HCT116 (cell line): ENCODE measurements around the gene GLP2R.

Experiments used
- EZH2 ChIP-seq: fragments of 200-600 bp; sonication (generic); IDR thresholded peaks from 2 replicates; pipeline ENCODE4 v1.6.1; 2017; ENCODE audit warnings: antibody characterized with exemption, mixed run types
- EZH2phosphoT487 ChIP-seq: fragments of 200-600 bp; IDR thresholded peaks from 2 replicates; pipeline ENCODE4 v1.6.1; 2018; ENCODE audit warnings: antibody characterized with exemption, borderline replicate concordance
- JUND ChIP-seq: IDR thresholded peaks from 2 replicates; pipeline ENCODE4 v1.6.1; 2012
- POLR2A ChIP-seq: IDR thresholded peaks from 2 replicates; pipeline ENCODE4 v1.7.0; 2011; ENCODE audit warnings: borderline replicate concordance; ENCODE audit not compliant: insufficient read depth, insufficient read length; ENCODE audit errors: extremely low read depth
- POLR2AphosphoS5 ChIP-seq: IDR thresholded peaks from 2 replicates; pipeline ENCODE4 v1.6.1; 2011; ENCODE audit warnings: mild to moderate bottlenecking, low read depth, low read length, moderate library complexity
- RAD21 ChIP-seq: IDR thresholded peaks from 2 replicates; pipeline ENCODE4 v1.6.1; 2012; ENCODE audit warnings: low read depth, mild to moderate bottlenecking
- SP1 ChIP-seq: IDR thresholded peaks from 2 replicates; pipeline ENCODE4 v1.6.1; 2012; ENCODE audit warnings: low read depth
- TCF7L2 ChIP-seq: IDR thresholded peaks from 2 replicates; pipeline ENCODE4 v1.7.0; 2011; ENCODE audit warnings: borderline replicate concordance, inconsistent platforms; ENCODE audit not compliant: insufficient read depth, insufficient read length; ENCODE audit errors: extremely low read depth
- TF ChIP-seq, protein P1 (sequence below): IDR thresholded peaks from 2 replicates; pipeline ENCODE4 v1.6.1; 2012; ENCODE audit warnings: low read depth
- TF ChIP-seq, protein P2 (sequence below): IDR thresholded peaks from 2 replicates; pipeline ENCODE4 v1.6.1; 2012
- TF ChIP-seq, protein P3 (sequence below), 3 experiments: fragments of 200-600 bp in 1 of 3; sonication (generic) in 1 of 3; IDR thresholded peaks in 2 of 3; conservative IDR thresholded peaks in 1 of 3; 2 replicates each; pipeline ENCODE4 v1.5.1; 2012 to 2017; ENCODE audit warnings: low read depth in 2 of 3, low read length in 2 of 3, antibody characterized with exemption in 1 of 3, borderline replicate concordance in 1 of 3, control low read depth in 1 of 3, mild to moderate bottlenecking in 1 of 3, mixed read lengths in 1 of 3, mixed run types in 1 of 3, moderate library complexity in 1 of 3; ENCODE audit not compliant: insufficient read depth in 1 of 3
- TF ChIP-seq, protein P4 (sequence below): IDR thresholded peaks from 2 replicates; pipeline ENCODE4 v1.6.1; 2011; ENCODE audit warnings: mild to moderate bottlenecking, low read length, moderate library complexity; ENCODE audit not compliant: insufficient replicate concordance; ENCODE audit errors: extremely low read depth

DNA sequence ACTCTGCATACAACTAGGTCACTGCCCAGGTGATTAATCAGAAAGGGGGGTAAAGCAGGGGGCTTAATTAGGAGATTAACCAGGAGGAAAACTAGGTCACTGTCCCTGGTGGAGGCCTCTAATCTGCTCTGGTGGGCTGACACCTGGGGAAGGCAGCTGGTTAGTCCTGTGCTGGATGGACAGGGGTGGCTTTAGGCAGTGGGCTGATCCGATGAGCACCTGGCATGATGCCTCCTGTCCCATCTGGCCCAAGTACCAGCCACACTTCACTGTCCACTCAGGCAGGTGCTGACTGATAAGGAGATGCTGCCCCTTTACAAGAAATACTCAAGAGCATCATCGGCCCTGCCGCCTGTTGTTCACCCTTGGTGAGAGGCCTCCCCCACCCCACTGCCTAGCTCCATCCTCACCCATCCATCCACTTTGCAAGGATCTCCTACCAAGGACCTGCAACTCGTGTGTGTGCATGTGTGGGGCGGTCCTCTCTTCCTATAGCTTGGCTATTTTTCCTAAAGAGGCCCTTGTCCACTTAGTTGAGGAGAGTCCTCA lies 93.2 kb downstream of the GLP2R start:
- no peak for TF ChIP-seq POLR2A
- TF ChIP-seq JUND = no peak
- TF ChIP-seq POLR2AphosphoS5 = no peak
- TF ChIP-seq, protein P1, sequence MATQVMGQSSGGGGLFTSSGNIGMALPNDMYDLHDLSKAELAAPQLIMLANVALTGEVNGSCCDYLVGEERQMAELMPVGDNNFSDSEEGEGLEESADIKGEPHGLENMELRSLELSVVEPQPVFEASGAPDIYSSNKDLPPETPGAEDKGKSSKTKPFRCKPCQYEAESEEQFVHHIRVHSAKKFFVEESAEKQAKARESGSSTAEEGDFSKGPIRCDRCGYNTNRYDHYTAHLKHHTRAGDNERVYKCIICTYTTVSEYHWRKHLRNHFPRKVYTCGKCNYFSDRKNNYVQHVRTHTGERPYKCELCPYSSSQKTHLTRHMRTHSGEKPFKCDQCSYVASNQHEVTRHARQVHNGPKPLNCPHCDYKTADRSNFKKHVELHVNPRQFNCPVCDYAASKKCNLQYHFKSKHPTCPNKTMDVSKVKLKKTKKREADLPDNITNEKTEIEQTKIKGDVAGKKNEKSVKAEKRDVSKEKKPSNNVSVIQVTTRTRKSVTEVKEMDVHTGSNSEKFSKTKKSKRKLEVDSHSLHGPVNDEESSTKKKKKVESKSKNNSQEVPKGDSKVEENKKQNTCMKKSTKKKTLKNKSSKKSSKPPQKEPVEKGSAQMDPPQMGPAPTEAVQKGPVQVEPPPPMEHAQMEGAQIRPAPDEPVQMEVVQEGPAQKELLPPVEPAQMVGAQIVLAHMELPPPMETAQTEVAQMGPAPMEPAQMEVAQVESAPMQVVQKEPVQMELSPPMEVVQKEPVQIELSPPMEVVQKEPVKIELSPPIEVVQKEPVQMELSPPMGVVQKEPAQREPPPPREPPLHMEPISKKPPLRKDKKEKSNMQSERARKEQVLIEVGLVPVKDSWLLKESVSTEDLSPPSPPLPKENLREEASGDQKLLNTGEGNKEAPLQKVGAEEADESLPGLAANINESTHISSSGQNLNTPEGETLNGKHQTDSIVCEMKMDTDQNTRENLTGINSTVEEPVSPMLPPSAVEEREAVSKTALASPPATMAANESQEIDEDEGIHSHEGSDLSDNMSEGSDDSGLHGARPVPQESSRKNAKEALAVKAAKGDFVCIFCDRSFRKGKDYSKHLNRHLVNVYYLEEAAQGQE = no peak
- no peak for TF ChIP-seq TCF7L2
- TF ChIP-seq, protein P2, sequence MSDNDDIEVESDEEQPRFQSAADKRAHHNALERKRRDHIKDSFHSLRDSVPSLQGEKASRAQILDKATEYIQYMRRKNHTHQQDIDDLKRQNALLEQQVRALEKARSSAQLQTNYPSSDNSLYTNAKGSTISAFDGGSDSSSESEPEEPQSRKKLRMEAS = no peak
- TF ChIP-seq EZH2 = no peak
- TF ChIP-seq, protein P3, sequence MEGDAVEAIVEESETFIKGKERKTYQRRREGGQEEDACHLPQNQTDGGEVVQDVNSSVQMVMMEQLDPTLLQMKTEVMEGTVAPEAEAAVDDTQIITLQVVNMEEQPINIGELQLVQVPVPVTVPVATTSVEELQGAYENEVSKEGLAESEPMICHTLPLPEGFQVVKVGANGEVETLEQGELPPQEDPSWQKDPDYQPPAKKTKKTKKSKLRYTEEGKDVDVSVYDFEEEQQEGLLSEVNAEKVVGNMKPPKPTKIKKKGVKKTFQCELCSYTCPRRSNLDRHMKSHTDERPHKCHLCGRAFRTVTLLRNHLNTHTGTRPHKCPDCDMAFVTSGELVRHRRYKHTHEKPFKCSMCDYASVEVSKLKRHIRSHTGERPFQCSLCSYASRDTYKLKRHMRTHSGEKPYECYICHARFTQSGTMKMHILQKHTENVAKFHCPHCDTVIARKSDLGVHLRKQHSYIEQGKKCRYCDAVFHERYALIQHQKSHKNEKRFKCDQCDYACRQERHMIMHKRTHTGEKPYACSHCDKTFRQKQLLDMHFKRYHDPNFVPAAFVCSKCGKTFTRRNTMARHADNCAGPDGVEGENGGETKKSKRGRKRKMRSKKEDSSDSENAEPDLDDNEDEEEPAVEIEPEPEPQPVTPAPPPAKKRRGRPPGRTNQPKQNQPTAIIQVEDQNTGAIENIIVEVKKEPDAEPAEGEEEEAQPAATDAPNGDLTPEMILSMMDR (IDR thresholded peaks at IDR 0.05 in 2 of 3, conservative IDR thresholded peaks at IDR 0.05 in 1 of 3; ENCODE audit: borderline replicate concordance in 1 of 3, insufficient read depth in 1 of 3, low read depth in 2 of 3, low read length in 2 of 3) = no peak
- no peak for TF ChIP-seq RAD21
- no peak for TF ChIP-seq EZH2phosphoT487
- TF ChIP-seq, protein P4, sequence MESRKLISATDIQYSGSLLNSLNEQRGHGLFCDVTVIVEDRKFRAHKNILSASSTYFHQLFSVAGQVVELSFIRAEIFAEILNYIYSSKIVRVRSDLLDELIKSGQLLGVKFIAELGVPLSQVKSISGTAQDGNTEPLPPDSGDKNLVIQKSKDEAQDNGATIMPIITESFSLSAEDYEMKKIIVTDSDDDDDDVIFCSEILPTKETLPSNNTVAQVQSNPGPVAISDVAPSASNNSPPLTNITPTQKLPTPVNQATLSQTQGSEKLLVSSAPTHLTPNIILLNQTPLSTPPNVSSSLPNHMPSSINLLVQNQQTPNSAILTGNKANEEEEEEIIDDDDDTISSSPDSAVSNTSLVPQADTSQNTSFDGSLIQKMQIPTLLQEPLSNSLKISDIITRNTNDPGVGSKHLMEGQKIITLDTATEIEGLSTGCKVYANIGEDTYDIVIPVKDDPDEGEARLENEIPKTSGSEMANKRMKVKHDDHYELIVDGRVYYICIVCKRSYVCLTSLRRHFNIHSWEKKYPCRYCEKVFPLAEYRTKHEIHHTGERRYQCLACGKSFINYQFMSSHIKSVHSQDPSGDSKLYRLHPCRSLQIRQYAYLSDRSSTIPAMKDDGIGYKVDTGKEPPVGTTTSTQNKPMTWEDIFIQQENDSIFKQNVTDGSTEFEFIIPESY = no peak
- TF ChIP-seq SP1 = no peak
